HG02943 (cell line): ENCODE results near the gene CBL.

Experiments used
- ATAC-seq: cut with Tn5 transposase; IDR thresholded peaks from one replicate; pipeline ENCODE4 v1.9.1; 2021; ENCODE audit warnings: mild to moderate bottlenecking, low read depth, moderate library complexity; ENCODE audit not compliant: unreplicated experiment

Gene CBL

GRCh38 chr11:119320776-119321524, 114.8 kb downstream of the CBL start:
- no peak for ATAC-seq

GRCh38 chr11:119322360-119322739, 116.2 kb downstream of the CBL start:
- no peak for ATAC-seq

GRCh38 chr11:119322921-119323531, 116.9 kb downstream of the CBL start:
- ATAC-seq = no peak

GRCh38 chr11:119323532-119324033, 117.4 kb downstream of the CBL start:
- ATAC-seq = no peak

GRCh38 chr11:119324189-119324588, 118.0 kb downstream of the CBL start:
- ATAC-seq = no peak

GRCh38 chr11:119329320-119329719, 123.2 kb downstream of the CBL start:
- no peak for ATAC-seq

- ATAC-seq = no peak
Measured at GRCh38 chr11:119330237-119330636, 124.1 kb downstream of the CBL start.

GRCh38 chr11:119332111-119332765, 126.1 kb downstream of the CBL start:
- no peak for ATAC-seq

- peak; percentile 86 for ATAC-seq
Measured at GRCh38 chr11:119334174-119334930, 128.2 kb downstream of the CBL start, which contains the start of gene RNF26. Gene RNF26, plus strand, starts transcription at chr11:119334527. Its CDS starts 596 bp downstream, at chr11:119335123.

- ATAC-seq = no peak
Measured at GRCh38 chr11:119335091-119335654, 129.0 kb downstream of the CBL start.

GRCh38 chr11:119335655-119336543, 129.8 kb downstream of the CBL start:
- ATAC-seq = no peak

GRCh38 chr11:119336744-119337469, 130.8 kb downstream of the CBL start:
- ATAC-seq = no peak

GRCh38 chr11:119337581-119338317, 131.6 kb downstream of the CBL start:
- no peak for ATAC-seq

- ATAC-seq = no peak
Measured at GRCh38 chr11:119338318-119338890, 132.3 kb downstream of the CBL start.

- no peak for ATAC-seq
Measured at GRCh38 chr11:119338965-119339588, 132.9 kb downstream of the CBL start.

GRCh38 chr11:119339589-119340334, 133.6 kb downstream of the CBL start:
- ATAC-seq = no peak
